Skeletal muscle tissue (tissue), 4 donors: ENCODE data around the gene STUM. TPM values are rescaled to one million over a fixed set of nuclear protein-coding genes. Genes with fewer than 3 reads are reported as not detected.

Experiments
- H3K27ac ChIP-seq: one replicate; pipeline ENCODE4 v1.7.0; 2013; ENCODE audit warnings: mild to moderate bottlenecking, low read depth, low read length, inconsistent platforms
- H3K27me3 ChIP-seq, 3 donors: one replicate each; pipeline ENCODE4 v1.7.0; 2013; ENCODE audit warnings: low read length in 3 of 3; ENCODE audit not compliant: control insufficient read depth in 3 of 3, insufficient read depth in 3 of 3
- H3K36me3 ChIP-seq, 3 donors: one replicate each; pipeline ENCODE4 v1.7.0; 2013; ENCODE audit warnings: low read length in 3 of 3; ENCODE audit not compliant: control insufficient read depth in 3 of 3, insufficient read depth in 3 of 3
- H3K4me1 ChIP-seq, 3 donors: one replicate each; pipeline ENCODE4 v1.7.0; 2013; ENCODE audit warnings: low read length in 3 of 3, mild to moderate bottlenecking in 3 of 3; ENCODE audit not compliant: control insufficient read depth in 3 of 3, insufficient read depth in 3 of 3
- H3K4me3 ChIP-seq, 3 donors: one replicate each; pipeline ENCODE4 v1.7.0; 2013; ENCODE audit warnings: low read length in 3 of 3
- H3K9ac ChIP-seq, 3 donors: one replicate each; pipeline ENCODE4 v1.7.0; 2013; ENCODE audit warnings: low read length in 3 of 3, mild to moderate bottlenecking in 3 of 3, moderate library complexity in 2 of 3, low read depth in 1 of 3
- H3K9me3 ChIP-seq, 3 donors: one replicate each; pipeline ENCODE4 v1.7.0; 2013; ENCODE audit warnings: low read length in 3 of 3; ENCODE audit not compliant: control insufficient read depth in 3 of 3
- total RNA-seq: library from RNA; depleted of rRNA; stranded (reverse); fragments of >200 nt; gene quantifications from one replicate; pipeline ENCODE4 v1.2.3, GENCODE V29; 2014
- donor health status: Osteomylitis.

STUM gene
- total RNA-seq, 1 donor from 2014 or later = 2.6 TPM

GRCh38 chr1:226632922-226633351 lies 84.4 kb downstream of the STUM start:
- peaks cover 6 to 15% (median 12%) of the 10 kb centered on the region in 3 donors for H3K36me3 ChIP-seq
- H3K4me3 ChIP-seq = no peak overlapping the region
- peak overlapping the region in 1 of 3 donors; percentile 16 for H3K9ac ChIP-seq
- H3K27me3 ChIP-seq = no peaks in the 10 kb centered on the region
- H3K9me3 ChIP-seq = no peaks in the 10 kb centered on the region
- H3K27ac ChIP-seq = no peak overlapping the region
- peaks cover 20 to 34% (median 26%) of the 10 kb centered on the region in 3 donors for H3K4me1 ChIP-seq

- H3K4me1 ChIP-seq = peaks cover 27 to 41% (median 33%) of the 10 kb centered on the region in 3 donors
- peak overlapping the region in 2 of 3 donors; percentile 14 to 50 for H3K9ac ChIP-seq
- H3K9me3 ChIP-seq = no peaks in the 10 kb centered on the region
- peaks cover 6 to 19% (median 12%) of the 10 kb centered on the region in 3 donors for H3K36me3 ChIP-seq
- no peak overlapping the region for H3K4me3 ChIP-seq
- H3K27ac ChIP-seq = no peak overlapping the region
- H3K27me3 ChIP-seq = no peaks in the 10 kb centered on the region
These were observed 85.1 kb downstream of the STUM start for GRCh38 chr1:226633541-226634165.

GRCh38 chr1:226634166-226634588 lies 85.6 kb downstream of the STUM start:
- Histone ChIP-seq H3K4me1 (peaks cover 27 to 42% (median 35%) of the 10 kb centered on the region in 3 donors), H3K4me3 (no peak overlapping the region), H3K36me3 (peaks cover 6 to 19% (median 12%) of the 10 kb centered on the region in 3 donors), H3K27me3 (no peaks in the 10 kb centered on the region), H3K27ac (no peak overlapping the region), H3K9me3 (no peaks in the 10 kb centered on the region), H3K9ac (peak overlapping the region in 2 of 3 donors; percentile 14 to 50)

GRCh38 chr1:226634611-226635246 lies 86.2 kb downstream of the STUM start:
- Histone ChIP-seq H3K27ac (no peak overlapping the region), H3K4me1 (peaks cover 27 to 42% (median 35%) of the 10 kb centered on the region in 3 donors), H3K4me3 (no peak overlapping the region), H3K9ac (no peak overlapping the region), H3K9me3 (no peaks in the 10 kb centered on the region), H3K36me3 (peaks cover 9 to 22% (median 14%) of the 10 kb centered on the region in 3 donors), H3K27me3 (no peaks in the 10 kb centered on the region)

- H3K36me3 ChIP-seq = peaks cover 9 to 29% (median 15%) of the 10 kb centered on the region in 3 donors
- H3K27ac ChIP-seq = no peak overlapping the region
- peaks cover 27 to 42% (median 35%) of the 10 kb centered on the region in 3 donors for H3K4me1 ChIP-seq
- no peaks in the 10 kb centered on the region for H3K27me3 ChIP-seq
- no peak overlapping the region for H3K4me3 ChIP-seq
- no peak overlapping the region for H3K9ac ChIP-seq
- H3K9me3 ChIP-seq = no peaks in the 10 kb centered on the region
These were observed 86.9 kb downstream of the STUM start for GRCh38 chr1:226635456-226635941.

GRCh38 chr1:226636847-226637096 lies 88.2 kb downstream of the STUM start:
- H3K27me3 ChIP-seq = no peaks in the 10 kb centered on the region
- no peak overlapping the region for H3K9ac ChIP-seq
- no peak overlapping the region for H3K4me3 ChIP-seq
- H3K27ac ChIP-seq = no peak overlapping the region
- H3K36me3 ChIP-seq = peaks cover 13 to 37% (median 19%) of the 10 kb centered on the region in 3 donors
- H3K9me3 ChIP-seq = no peaks in the 10 kb centered on the region
- H3K4me1 ChIP-seq = peaks cover 27 to 45% (median 35%) of the 10 kb centered on the region in 3 donors

GRCh38 chr1:226637147-226637935 lies 88.8 kb downstream of the STUM start:
- Histone ChIP-seq H3K4me3 (peak overlapping the region in 1 of 3 donors; percentile 24), H3K9me3 (no peaks in the 10 kb centered on the region), H3K36me3 (peaks cover 15 to 41% (median 19%) of the 10 kb centered on the region in 3 donors), H3K27ac (peak overlapping the region; percentile 25), H3K4me1 (peaks cover 27 to 45% (median 35%) of the 10 kb centered on the region in 3 donors), H3K9ac (peak overlapping the region in 1 of 3 donors; percentile 16), H3K27me3 (no peaks in the 10 kb centered on the region)

- Histone ChIP-seq H3K36me3 (peaks cover 15 to 43% (median 19%) of the 10 kb centered on the region in 3 donors), H3K9me3 (no peaks in the 10 kb centered on the region), H3K27me3 (no peaks in the 10 kb centered on the region), H3K4me1 (peaks cover 27 to 39% (median 36%) of the 10 kb centered on the region in 3 donors), H3K4me3 (peak overlapping the region in 1 of 3 donors; percentile 2), H3K27ac (peak overlapping the region; percentile 25), H3K9ac (peak overlapping the region in 1 of 3 donors; percentile 50)
These were observed 89.5 kb downstream of the STUM start for GRCh38 chr1:226638001-226638601.

- Histone ChIP-seq H3K27ac (no peak overlapping the region), H3K36me3 (peaks cover 15 to 44% (median 19%) of the 10 kb centered on the region in 3 donors), H3K27me3 (no peaks in the 10 kb centered on the region), H3K4me3 (peak overlapping the region in 1 of 3 donors; percentile 2), H3K9me3 (no peaks in the 10 kb centered on the region), H3K9ac (peak overlapping the region in 1 of 3 donors; percentile 50), H3K4me1 (peaks cover 28 to 34% (median 34%) of the 10 kb centered on the region in 3 donors)
These were observed 90.0 kb downstream of the STUM start for GRCh38 chr1:226638608-226639007.
